ENCODE measurements around the gene GARNL3.

GARNL3 gene

DNA sequence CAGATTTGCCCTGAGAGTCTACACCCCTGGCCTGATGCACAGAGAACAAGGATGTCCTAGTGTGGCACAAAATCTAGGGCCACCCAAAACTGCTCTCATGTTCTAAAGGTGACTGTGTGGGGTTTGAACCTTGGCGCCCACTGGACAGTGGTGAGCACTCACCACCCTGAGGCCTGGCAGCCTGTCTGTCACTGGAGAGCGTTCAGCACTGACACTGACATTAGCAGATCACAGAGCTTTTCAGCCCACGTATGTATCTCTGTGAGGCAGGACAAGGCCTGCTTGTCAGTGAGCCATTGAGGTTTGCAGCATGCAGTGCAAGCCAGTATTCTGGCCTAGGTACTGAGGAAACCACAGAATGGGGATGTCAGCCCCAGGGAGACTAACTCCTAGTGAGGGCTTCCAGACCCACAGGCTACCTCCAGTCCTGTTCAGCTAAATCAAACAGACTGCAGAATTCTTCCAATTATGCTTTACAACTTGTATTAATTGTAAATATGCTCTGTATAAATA, 93.5 kb downstream of the GARNL3 start:
- H3K4me1 ChIP-seq (ENCODE audit: control insufficient read depth, insufficient read depth, low read length): peaks cover 10% of the 10 kb centered on the region
- peaks cover 3% of the 10 kb centered on the region; the same call in 1 of the 2 replicates for H3K36me3 ChIP-seq (ENCODE audit: control insufficient read depth, insufficient read depth, low read length)
- H3K9me3 ChIP-seq (ENCODE audit: control insufficient read depth, insufficient read depth, low read depth, low read length): no peaks in the 10 kb centered on the region
- H3K4me3 ChIP-seq (ENCODE audit: low read depth, low read length): no peak overlapping the region
- no peak overlapping the region for H3K27ac ChIP-seq (ENCODE audit: low read depth, low read length)
- H3K9ac ChIP-seq (ENCODE audit: low read length): no peak overlapping the region
- H3K27me3 ChIP-seq (ENCODE audit: control insufficient read depth, insufficient read depth, low read length): no peaks in the 10 kb centered on the region

- Histone ChIP-seq H3K9ac (ENCODE audit: low read length) (no peak overlapping the region), H3K36me3 (ENCODE audit: control insufficient read depth, insufficient read depth, low read length) (peaks cover 3% of the 10 kb centered on the region; the same call in 1 of the 2 replicates), H3K9me3 (ENCODE audit: control insufficient read depth, insufficient read depth, low read depth, low read length) (no peaks in the 10 kb centered on the region), H3K27me3 (ENCODE audit: control insufficient read depth, insufficient read depth, low read length) (no peaks in the 10 kb centered on the region), H3K4me1 (ENCODE audit: control insufficient read depth, insufficient read depth, low read length) (peaks cover 7% of the 10 kb centered on the region), H3K4me3 (ENCODE audit: low read depth, low read length) (no peak overlapping the region), H3K27ac (ENCODE audit: low read depth, low read length) (no peak overlapping the region)
These were observed 94.2 kb downstream of the GARNL3 start for GRCh38 chr9:127358770-127359169.

GRCh38 chr9:127360250-127360649, 95.7 kb downstream of the GARNL3 start:
- H3K36me3 ChIP-seq (ENCODE audit: control insufficient read depth, insufficient read depth, low read length): peaks cover 3% of the 10 kb centered on the region; the same call in 1 of the 2 replicates
- no peak overlapping the region for H3K9ac ChIP-seq (ENCODE audit: low read length)
- H3K4me3 ChIP-seq (ENCODE audit: low read depth, low read length): no peak overlapping the region
- H3K27ac ChIP-seq (ENCODE audit: low read depth, low read length): no peak overlapping the region
- H3K4me1 ChIP-seq (ENCODE audit: control insufficient read depth, insufficient read depth, low read length): no peaks in the 10 kb centered on the region
- H3K9me3 ChIP-seq (ENCODE audit: control insufficient read depth, insufficient read depth, low read depth, low read length): no peaks in the 10 kb centered on the region
- no peaks in the 10 kb centered on the region for H3K27me3 ChIP-seq (ENCODE audit: control insufficient read depth, insufficient read depth, low read length)

DNA sequence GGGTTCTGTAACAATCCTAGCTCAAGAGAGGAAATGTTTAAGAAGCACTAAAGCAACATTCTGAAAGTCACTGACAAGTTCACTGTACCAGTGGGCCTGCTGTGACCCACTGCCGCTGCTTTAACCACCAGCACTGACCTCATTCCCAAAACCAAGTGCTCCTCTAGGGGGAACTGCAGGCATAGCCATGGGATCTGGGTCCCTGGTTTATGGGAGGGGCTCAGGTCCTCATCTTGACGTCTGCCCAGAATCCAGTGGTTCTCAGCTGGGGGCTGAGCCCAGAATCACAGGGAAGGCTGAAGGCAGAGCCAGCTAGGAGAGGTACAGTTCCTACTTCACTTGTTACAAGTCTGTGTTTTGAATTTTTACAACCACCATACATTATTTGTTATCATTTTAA, 96.3 kb downstream of the GARNL3 start:
- no peaks in the 10 kb centered on the region for H3K27me3 ChIP-seq (ENCODE audit: control insufficient read depth, insufficient read depth, low read length)
- no peaks in the 10 kb centered on the region for H3K4me1 ChIP-seq (ENCODE audit: control insufficient read depth, insufficient read depth, low read length)
- peaks cover 3% of the 10 kb centered on the region; the same call in 1 of the 2 replicates for H3K36me3 ChIP-seq (ENCODE audit: control insufficient read depth, insufficient read depth, low read length)
- no peak overlapping the region for H3K4me3 ChIP-seq (ENCODE audit: low read depth, low read length)
- H3K27ac ChIP-seq (ENCODE audit: low read depth, low read length): no peak overlapping the region
- H3K9ac ChIP-seq (ENCODE audit: low read length): no peak overlapping the region
- no peaks in the 10 kb centered on the region for H3K9me3 ChIP-seq (ENCODE audit: control insufficient read depth, insufficient read depth, low read depth, low read length)

- no peaks in the 10 kb centered on the region for H3K27me3 ChIP-seq (ENCODE audit: control insufficient read depth, insufficient read depth, low read length)
- H3K36me3 ChIP-seq (ENCODE audit: control insufficient read depth, insufficient read depth, low read length): peaks cover 3% of the 10 kb centered on the region; the same call in 1 of the 2 replicates
- H3K27ac ChIP-seq (ENCODE audit: low read depth, low read length): no peak overlapping the region
- no peaks in the 10 kb centered on the region for H3K4me1 ChIP-seq (ENCODE audit: control insufficient read depth, insufficient read depth, low read length)
- H3K4me3 ChIP-seq (ENCODE audit: low read depth, low read length): no peak overlapping the region
- H3K9me3 ChIP-seq (ENCODE audit: control insufficient read depth, insufficient read depth, low read depth, low read length): no peaks in the 10 kb centered on the region
- H3K9ac ChIP-seq (ENCODE audit: low read length): no peak overlapping the region
These were observed 97.0 kb downstream of the GARNL3 start for GRCh38 chr9:127361561-127361960.

GRCh38 chr9:127362829-127363228, 98.3 kb downstream of the GARNL3 start:
- Histone ChIP-seq H3K27ac (ENCODE audit: low read depth, low read length) (no peak overlapping the region), H3K4me1 (ENCODE audit: control insufficient read depth, insufficient read depth, low read length) (no peaks in the 10 kb centered on the region), H3K9me3 (ENCODE audit: control insufficient read depth, insufficient read depth, low read depth, low read length) (no peaks in the 10 kb centered on the region), H3K9ac (ENCODE audit: low read length) (no peak overlapping the region), H3K27me3 (ENCODE audit: control insufficient read depth, insufficient read depth, low read length) (no peaks in the 10 kb centered on the region), H3K4me3 (ENCODE audit: low read depth, low read length) (no peak overlapping the region), H3K36me3 (ENCODE audit: control insufficient read depth, insufficient read depth, low read length) (no peaks in the 10 kb centered on the region)

DNA sequence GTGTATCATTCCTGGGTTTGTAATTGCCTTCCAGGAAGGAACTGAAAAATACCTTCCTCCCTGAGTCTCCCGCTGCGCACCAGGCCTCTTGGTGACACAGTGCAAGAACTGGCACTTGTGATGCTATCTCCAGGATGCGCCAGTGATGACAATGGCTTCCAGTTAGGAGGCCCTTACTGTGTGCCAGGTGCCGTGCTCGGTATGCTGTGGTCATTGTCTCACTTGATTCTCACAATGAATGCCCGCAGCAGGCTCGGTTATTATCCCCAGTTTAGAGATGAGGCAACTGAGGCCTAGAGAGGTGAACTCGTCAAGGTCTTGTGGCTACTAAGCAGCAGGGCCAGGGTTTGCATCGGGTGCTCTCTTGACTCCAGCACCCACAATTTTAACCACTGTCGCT, 100.9 kb downstream of the GARNL3 start:
- Histone ChIP-seq H3K9me3 (ENCODE audit: control insufficient read depth, insufficient read depth, low read depth, low read length) (no peaks in the 10 kb centered on the region), H3K27ac (ENCODE audit: low read depth, low read length) (no peak overlapping the region), H3K36me3 (ENCODE audit: control insufficient read depth, insufficient read depth, low read length) (no peaks in the 10 kb centered on the region), H3K4me1 (ENCODE audit: control insufficient read depth, insufficient read depth, low read length) (0 out of 2 replicates have a peak, but pooled peaks cover 5% of the 10 kb centered on the region), H3K9ac (ENCODE audit: low read length) (no peak overlapping the region), H3K4me3 (ENCODE audit: low read depth, low read length) (no peak overlapping the region), H3K27me3 (ENCODE audit: control insufficient read depth, insufficient read depth, low read length) (no peaks in the 10 kb centered on the region)

DNA sequence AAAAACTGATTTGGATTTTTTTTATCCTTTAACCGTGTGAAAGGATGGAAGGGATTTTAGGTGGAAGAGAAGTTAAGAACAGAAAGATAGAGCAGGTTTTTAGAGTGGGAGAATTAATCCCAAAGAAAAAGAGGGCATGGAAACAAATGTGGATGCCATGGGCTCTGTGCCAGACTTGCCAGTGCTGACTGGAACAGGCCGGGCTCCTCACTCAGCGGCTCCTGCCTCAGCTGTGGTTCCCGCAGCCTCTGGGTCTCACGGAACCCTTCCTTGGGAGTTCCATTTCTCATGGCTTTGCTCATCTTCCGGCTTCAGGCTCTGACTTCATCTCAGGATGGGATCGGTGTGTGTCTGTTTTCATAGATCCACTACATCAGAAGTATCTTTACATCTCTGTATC, 102.0 kb downstream of the GARNL3 start:
- Histone ChIP-seq H3K4me1 (ENCODE audit: control insufficient read depth, insufficient read depth, low read length) (0 out of 2 replicates have a peak, but pooled peaks cover 5% of the 10 kb centered on the region), H3K4me3 (ENCODE audit: low read depth, low read length) (no peak overlapping the region), H3K27ac (ENCODE audit: low read depth, low read length) (no peak overlapping the region), H3K36me3 (ENCODE audit: control insufficient read depth, insufficient read depth, low read length) (no peaks in the 10 kb centered on the region), H3K27me3 (ENCODE audit: control insufficient read depth, insufficient read depth, low read length) (no peaks in the 10 kb centered on the region), H3K9ac (ENCODE audit: low read length) (no peak overlapping the region), H3K9me3 (ENCODE audit: control insufficient read depth, insufficient read depth, low read depth, low read length) (no peaks in the 10 kb centered on the region)

- H3K36me3 ChIP-seq (ENCODE audit: control insufficient read depth, insufficient read depth, low read length): no peaks in the 10 kb centered on the region
- H3K9me3 ChIP-seq (ENCODE audit: control insufficient read depth, insufficient read depth, low read depth, low read length): no peaks in the 10 kb centered on the region
- no peak overlapping the region for H3K9ac ChIP-seq (ENCODE audit: low read length)
- peaks cover 9% of the 10 kb centered on the region for H3K4me1 ChIP-seq (ENCODE audit: control insufficient read depth, insufficient read depth, low read length)
- no peaks in the 10 kb centered on the region for H3K27me3 ChIP-seq (ENCODE audit: control insufficient read depth, insufficient read depth, low read length)
- no peak overlapping the region for H3K27ac ChIP-seq (ENCODE audit: low read depth, low read length)
- H3K4me3 ChIP-seq (ENCODE audit: low read depth, low read length): no peak overlapping the region
These were observed 104.4 kb downstream of the GARNL3 start for GRCh38 chr9:127368852-127369402.

- H3K27me3 ChIP-seq (ENCODE audit: control insufficient read depth, insufficient read depth, low read length): no peaks in the 10 kb centered on the region
- H3K36me3 ChIP-seq (ENCODE audit: control insufficient read depth, insufficient read depth, low read length): no peaks in the 10 kb centered on the region
- no peak overlapping the region for H3K9ac ChIP-seq (ENCODE audit: low read length)
- H3K27ac ChIP-seq (ENCODE audit: low read depth, low read length): no peak overlapping the region
- no peaks in the 10 kb centered on the region for H3K9me3 ChIP-seq (ENCODE audit: control insufficient read depth, insufficient read depth, low read depth, low read length)
- no peak overlapping the region for H3K4me3 ChIP-seq (ENCODE audit: low read depth, low read length)
- peaks cover 9% of the 10 kb centered on the region for H3K4me1 ChIP-seq (ENCODE audit: control insufficient read depth, insufficient read depth, low read length)
These were observed 104.9 kb downstream of the GARNL3 start for GRCh38 chr9:127369428-127369827.

DNA sequence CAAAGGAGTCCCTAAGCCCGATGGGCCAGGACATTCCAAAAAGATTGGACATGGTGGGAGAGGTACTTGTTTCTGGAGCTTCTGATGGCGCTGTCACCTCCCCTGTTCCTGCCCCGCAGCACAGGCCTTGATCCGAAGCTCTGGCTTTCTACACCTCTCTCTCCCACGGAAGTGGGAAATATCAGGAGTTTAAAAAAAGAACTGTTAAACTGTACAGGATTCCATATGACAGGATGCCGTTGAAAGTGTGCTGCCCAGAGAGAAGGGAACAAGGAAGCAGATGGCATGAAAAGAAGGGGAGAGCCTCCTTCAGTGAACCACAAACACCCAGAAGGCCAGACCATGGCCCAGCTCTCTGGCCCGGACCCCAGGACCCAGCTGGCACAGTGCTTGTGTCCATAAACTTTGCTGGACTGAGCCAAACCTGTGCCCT, 105.6 kb downstream of the GARNL3 start:
- no peaks in the 10 kb centered on the region for H3K36me3 ChIP-seq (ENCODE audit: control insufficient read depth, insufficient read depth, low read length)
- H3K27me3 ChIP-seq (ENCODE audit: control insufficient read depth, insufficient read depth, low read length): no peaks in the 10 kb centered on the region
- no peak overlapping the region for H3K9ac ChIP-seq (ENCODE audit: low read length)
- H3K4me1 ChIP-seq (ENCODE audit: control insufficient read depth, insufficient read depth, low read length): peaks cover 9% of the 10 kb centered on the region
- H3K4me3 ChIP-seq (ENCODE audit: low read depth, low read length): no peak overlapping the region
- no peak overlapping the region for H3K27ac ChIP-seq (ENCODE audit: low read depth, low read length)
- no peaks in the 10 kb centered on the region for H3K9me3 ChIP-seq (ENCODE audit: control insufficient read depth, insufficient read depth, low read depth, low read length)

Measured in HUES6 (cell line).